Suppressor macrophage (primary cell): Measurements from ENCODE around the gene SLC44A2.

ENCODE experiments used
- DNase-seq, 4 experiments: peaks; one replicate each; pipeline ENCODE4 v3.0.0-alpha.2; 2020 to 2022

The SLC44A2 gene

DNA sequence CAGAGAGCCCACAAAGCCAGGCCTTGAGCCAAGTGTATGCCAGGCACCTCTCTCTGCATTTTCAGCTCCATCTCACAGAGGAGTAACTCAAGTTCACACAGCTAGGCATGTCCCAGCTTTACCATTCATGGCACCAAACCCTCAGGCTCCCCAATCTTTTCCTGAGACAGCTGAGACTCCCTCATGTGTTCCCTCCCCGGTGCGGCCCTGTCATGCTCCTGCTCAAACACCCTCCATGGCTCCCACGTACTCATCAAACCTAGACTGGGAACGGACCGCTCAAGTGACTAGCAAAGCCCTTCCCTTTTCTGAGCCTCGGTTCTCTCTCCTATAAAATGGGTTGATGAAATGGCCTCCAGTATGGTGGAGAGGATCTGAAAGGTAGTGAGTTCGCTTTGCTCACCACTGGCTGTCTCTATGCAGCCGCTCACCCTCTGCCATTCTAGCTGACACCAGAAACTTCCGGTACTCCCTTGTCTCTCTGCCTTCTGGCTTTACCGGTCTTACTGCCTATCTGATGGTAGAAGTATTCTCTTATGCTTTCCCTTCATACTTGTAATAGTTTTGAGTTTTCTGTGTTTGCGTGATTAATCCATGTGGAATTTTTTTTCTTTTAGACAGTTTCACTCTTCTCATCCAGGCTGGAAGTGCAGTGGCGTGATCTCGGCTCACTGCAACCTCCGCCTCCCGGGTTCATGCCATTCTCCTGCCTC lies 7.8 kb upstream of the SLC44A2 start:
- DNase-seq, result no peak

DNA sequence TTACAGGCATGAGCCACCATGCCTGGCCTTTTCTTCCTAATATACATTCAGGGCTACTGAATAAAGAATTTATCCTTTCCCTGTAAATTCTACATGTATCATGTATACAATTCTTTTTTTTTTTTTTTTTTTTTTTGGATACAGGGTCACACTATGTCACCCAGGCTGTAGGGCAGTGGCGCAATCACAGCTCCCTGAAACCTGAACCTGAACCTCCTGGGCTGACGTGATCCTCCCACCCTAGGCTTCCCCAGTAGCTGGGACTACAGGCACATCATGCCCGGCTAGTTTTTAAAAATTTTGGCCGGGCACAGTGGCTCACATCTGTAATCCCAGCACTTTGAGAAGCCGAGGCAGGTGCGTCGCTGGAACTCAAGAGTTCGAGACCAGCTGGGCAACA lies 6.5 kb upstream of the SLC44A2 start:
- no peak for DNase-seq

- DNase-seq, result no peak
Observed at GRCh38 chr19:10620786-10621185, 4.6 kb upstream of the SLC44A2 start.

DNA sequence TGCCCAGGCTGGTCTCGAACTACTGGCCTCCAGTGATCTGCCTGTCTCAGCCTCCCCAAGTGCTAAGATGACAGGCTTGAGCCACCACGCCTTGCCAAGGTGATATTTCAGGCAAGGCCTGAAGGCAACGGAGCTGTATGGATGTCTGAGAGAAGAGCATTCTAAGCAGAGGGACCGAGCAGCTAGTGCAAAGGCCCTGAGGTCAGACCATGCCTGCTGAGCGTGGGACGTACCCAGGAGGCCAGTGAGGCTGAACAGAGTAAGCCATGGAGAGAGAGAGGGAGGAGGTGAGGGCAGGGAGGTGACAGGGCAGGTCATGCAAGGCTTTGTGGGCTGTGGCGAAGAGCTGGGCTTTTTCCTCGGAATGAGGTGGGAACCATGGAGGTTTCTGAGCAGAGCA lies 3.4 kb upstream of the SLC44A2 start:
- DNase-seq, result no peak

DNA sequence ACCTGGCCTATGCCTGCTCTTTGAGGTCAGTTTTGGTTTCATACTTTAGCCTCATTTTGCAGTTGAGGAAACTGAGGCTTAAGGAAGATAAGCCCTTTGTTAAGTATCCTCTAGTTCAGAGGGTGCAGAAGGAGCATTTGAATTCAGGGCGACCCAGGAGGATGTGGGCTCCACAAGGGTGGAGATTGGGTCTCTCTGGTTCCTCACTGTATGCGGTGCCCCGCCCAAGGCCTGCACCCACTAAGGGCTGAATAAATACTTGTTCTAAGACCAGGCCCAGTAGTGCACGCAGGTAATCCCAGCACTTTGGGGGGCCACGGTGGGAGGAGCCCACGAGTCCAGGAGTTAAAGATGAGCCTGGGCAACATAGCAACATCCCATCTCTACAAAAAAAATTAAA lies 768 bp upstream of the SLC44A2 start:
- no peak for DNase-seq

DNA sequence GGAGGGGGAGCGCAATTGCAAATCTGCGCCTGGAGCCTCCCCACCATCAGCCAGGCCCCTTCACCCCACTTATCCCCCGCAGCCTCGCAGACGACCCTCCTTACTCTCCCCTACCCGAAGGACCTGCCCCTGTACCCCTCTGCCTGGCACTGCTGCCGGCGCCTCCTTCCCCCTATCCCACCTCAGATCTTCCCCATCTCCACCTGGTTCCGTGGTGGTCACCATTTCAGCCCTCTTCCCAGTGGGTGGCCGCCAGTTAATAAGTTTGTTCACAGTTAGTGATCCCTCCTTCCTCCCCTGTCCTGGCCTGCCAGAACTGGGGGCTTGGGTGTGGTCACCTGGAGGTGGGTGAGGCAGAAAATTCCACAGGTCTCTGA lies 397 bp downstream of the SLC44A2 start:
- DNase-seq, result no peak

GRCh38 chr19:10631874-10632273 lies 6.5 kb downstream of the SLC44A2 start:
- DNase-seq, result no peak

DNA sequence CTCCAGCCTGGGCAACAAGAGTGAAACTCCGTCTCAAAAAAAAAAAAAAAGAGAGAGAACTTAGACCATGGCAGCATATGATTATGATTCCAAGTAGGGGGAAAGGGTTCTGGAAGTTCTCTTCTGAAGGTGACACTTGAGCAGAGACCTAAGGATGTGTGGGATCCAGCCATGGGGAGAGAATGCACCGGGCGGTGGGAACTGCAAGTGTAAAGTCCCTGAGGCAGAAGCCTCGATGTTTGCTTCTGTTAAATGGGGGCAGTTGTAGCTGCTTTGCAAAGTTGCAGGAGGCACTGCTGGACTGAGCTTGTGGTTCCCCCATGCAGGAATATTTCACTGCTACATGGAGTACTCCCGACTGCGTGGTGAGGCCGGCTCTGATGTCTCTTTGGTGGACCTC lies 9.1 kb downstream of the SLC44A2 start:
- no peak for DNase-seq

DNA sequence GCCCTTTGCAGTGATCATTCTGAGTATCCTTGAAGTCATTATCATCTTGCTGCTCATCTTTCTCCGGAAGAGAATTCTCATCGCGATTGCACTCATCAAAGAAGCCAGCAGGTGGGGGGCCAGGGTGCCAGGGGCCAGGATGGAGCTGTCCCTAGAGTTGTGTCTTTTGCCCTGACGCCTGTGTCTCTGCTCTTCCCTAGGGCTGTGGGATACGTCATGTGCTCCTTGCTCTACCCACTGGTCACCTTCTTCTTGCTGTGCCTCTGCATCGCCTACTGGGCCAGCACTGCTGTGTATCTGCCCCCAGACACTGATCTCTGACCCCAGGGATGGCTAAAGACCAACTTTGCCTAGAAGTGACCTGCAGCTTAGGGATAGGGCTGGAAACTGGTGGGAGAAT lies 9.6 kb downstream of the SLC44A2 start:
- peak in 1 of 4 experiments; percentile 25 for DNase-seq

DNA sequence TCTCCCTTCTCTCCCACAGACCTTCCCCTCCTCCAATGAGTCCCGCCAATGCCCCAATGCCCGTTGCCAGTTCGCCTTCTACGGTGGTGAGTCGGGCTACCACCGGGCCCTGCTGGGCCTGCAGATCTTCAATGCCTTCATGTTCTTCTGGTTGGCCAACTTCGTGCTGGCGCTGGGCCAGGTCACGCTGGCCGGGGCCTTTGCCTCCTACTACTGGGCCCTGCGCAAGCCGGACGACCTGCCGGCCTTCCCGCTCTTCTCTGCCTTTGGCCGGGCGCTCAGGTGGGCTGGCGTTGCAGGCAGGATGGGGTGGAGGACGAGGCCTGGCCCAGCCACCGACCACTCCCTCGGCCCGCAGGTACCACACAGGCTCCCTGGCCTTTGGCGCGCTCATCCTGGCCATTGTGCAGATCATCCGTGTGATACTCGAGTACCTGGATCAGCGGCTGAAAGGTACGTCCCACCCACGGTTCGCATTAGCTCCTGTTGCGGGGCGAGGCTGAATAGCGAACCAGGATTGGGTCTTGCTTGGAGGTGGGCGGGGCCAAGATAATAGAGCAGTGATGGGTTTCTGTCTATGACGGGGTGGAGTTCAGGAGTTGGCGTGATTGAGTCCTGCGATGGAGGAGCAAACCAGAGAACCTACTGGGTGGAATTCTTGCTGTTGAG lies 11.1 kb downstream of the SLC44A2 start:
- no peak for DNase-seq

DNA sequence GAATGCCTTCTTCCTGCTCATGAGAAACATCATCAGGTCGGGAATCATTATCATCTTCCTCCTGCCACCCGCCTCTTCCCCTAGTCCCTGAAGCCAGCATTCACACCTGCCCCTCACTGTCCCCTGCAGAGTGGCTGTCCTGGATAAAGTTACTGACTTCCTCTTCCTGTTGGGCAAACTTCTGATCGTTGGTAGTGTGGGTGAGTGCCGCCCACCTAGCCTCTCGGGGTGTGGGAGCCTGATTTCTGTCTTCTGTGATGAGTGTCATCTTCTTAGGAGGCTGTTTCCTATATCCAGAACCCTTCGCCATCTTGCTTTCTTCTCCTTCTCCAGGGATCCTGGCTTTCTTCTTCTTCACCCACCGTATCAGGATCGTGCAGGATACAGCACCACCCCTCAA lies 12.5 kb downstream of the SLC44A2 start:
- DNase-seq, result peak; percentile 63 to 78 (median 77)

DNA sequence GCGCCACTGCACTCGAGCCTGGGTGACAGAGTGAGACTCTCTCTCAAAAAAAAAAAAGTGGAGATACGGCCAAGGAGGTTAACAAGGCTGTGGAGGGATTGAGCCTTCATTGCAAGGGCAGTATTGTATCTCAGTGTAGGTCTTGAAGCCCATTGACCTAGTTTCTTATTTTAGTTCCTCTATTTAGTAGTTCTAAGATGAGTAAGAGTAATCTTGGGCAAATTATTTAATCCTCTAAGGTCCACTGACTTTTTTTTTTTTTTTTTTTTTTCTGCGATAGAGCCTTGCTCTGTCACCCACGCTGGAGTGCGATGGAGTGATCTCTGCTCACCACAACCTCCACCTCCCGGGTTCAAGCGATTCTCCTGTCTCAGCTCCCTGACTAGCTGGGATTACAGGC lies 14.5 kb downstream of the SLC44A2 start:
- DNase-seq, result peak; percentile 46 to 92 (median 70)

GRCh38 chr19:10640361-10640760 lies 15.0 kb downstream of the SLC44A2 start:
- DNase-seq, result no peak

DNA sequence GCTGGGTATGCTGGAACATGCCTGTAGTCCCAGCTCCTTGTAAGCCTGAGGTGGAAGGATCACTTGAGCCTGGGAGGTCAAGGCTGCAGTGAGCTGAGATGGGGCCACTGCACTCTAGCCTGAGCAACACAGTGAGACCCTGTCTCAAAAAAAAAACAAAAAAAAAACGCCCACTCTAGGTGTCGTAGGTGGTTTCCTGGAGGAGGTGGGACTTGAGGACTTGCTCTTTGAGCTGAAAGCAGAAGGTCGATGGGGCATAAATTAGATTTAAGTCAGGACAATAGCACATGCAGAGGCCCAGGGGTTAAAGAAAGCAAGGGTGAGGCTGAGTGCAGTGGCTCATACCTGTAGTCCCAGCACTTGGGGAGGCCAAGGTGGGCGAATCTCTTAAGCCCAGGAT lies 15.9 kb downstream of the SLC44A2 start:
- no peak for DNase-seq

- no peak for DNase-seq
Observed at GRCh38 chr19:10642473-10643171, 17.3 kb downstream of the SLC44A2 start.

- DNase-seq, result no peak
Observed at GRCh38 chr19:10643172-10643967, 18.0 kb downstream of the SLC44A2 start.

GRCh38 chr19:10643968-10644259 lies 18.6 kb downstream of the SLC44A2 start:
- DNase-seq, result peak in 1 of 4 experiments; percentile 44

DNA sequence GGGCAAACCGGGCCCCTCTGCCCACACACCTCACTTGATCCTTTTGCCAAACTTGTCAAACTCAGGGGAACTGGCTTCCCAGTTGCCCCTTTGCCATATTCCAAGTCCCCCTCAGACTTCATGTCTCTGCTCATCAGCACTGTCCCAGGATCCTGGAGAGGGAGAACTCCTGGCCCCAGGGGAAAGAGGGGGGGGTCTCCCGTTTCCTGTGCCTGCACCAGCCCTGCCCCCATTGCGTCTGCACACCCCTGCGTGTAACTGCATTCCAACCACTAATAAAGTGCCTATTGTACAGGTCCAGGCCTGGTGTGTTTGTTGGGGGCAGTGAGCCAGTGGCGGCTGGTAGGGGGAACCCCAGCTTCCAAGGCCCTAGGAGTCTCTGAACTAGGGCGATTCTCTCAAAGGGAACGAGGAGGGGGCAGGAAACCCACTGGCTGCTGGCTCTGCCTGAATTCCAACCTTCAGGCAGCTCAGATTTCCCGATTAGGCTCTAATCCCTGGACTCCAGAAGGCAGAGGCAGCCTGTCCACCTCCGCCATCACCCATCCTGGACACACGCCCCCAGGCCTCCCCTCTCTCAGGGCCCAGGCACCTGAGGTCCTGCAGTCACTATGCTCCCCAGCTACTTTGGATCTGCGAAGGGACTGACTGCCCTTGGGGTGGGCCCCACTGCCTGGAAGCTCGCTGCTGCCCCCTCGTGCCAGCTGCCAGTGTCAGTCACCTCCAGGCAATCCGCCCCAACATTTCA lies 19.1 kb downstream of the SLC44A2 start:
- peak; percentile 84 to 92 (median 88) for DNase-seq

- peak in 1 of 4 experiments; percentile 39 for DNase-seq
Observed at GRCh38 chr19:10646456-10647159, 21.3 kb downstream of the SLC44A2 start.

GRCh38 chr19:10648360-10648759 lies 23.0 kb downstream of the SLC44A2 start:
- peak; percentile 64 to 92 (median 82) for DNase-seq

- DNase-seq, result no peak
Observed at GRCh38 chr19:10651851-10652250, 26.5 kb downstream of the SLC44A2 start.

DNA sequence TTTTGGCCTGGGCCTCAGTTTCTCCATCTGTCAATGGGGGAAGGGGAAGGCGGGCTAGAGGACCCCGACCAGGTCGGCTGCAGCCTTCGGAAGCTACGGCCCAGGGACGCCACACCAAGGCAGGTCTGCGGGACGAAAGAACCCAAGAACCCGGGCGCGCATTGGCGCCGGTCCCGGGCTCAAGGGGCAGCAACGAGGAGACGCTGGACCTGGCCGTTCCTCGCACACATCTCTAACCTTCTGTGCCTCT lies 28.1 kb downstream of the SLC44A2 start:
- no peak for DNase-seq
